Common myeloid progenitor, CD34-positive (primary cell): ENCODE measurements around the gene WAC.

Experiments
- CTCF ChIA-PET: fragments of 350-600 bp; sonication (Branson Sonifier 250); formaldehyde crosslinking; loops from one replicate; lab custom pipeline; 2021; ENCODE audit warnings: antibody characterized with exemption; lab: Charles Lee
- POLR2A ChIA-PET: fragments of 350-600 bp; sonication (Branson Sonifier 250); formaldehyde crosslinking; loops from one replicate; lab custom pipeline; 2021; ENCODE audit warnings: antibody characterized with exemption; lab: Charles Lee
- DNase-seq, 3 donors: peaks; one replicate each; pipeline versions ENCODE4 v3.0.0 to v3.0.0-alpha.2; 2013
- H3K27ac ChIP-seq, 2 experiments: 1 replicate in 1 of 2; 2 replicates in 1 of 2; pipeline ENCODE4 v1.7.0; 2013; ENCODE audit warnings: inconsistent platforms in 2 of 2, low read length in 2 of 2, mild to moderate bottlenecking in 2 of 2, low read depth in 1 of 2, moderate library complexity in 1 of 2; ENCODE audit not compliant: severe bottlenecking in 2 of 2, insufficient read depth in 1 of 2, poor library complexity in 1 of 2
- H3K27me3 ChIP-seq, 5 experiments: replicated peaks in 2 of 5; 1 replicate in 3 of 5; 2 replicates in 2 of 5; pipeline versions ENCODE4 v1.6.1 to v1.7.0; 2013; ENCODE audit warnings: low read length in 4 of 5, mild to moderate bottlenecking in 2 of 5, moderate library complexity in 2 of 5, inconsistent platforms in 1 of 5; ENCODE audit not compliant: insufficient read depth in 5 of 5, control insufficient read depth in 4 of 5
- H3K36me3 ChIP-seq, 4 experiments: 1 replicate in 2 of 4; 2 replicates in 2 of 4; pipeline versions ENCODE4 v1.6.1 to v1.7.0; 2013; ENCODE audit warnings: low read length in 3 of 4, control low read depth in 1 of 4, mild to moderate bottlenecking in 1 of 4; ENCODE audit not compliant: control insufficient read depth in 4 of 4, insufficient read depth in 4 of 4
- H3K4me1 ChIP-seq, 4 experiments: 1 replicate in 3 of 4; 2 replicates in 1 of 4; pipeline versions ENCODE4 v1.6.1 to v1.7.1; 2013; ENCODE audit warnings: low read length in 3 of 4, mild to moderate bottlenecking in 3 of 4, control low read depth in 1 of 4, inconsistent platforms in 1 of 4, moderate library complexity in 1 of 4; ENCODE audit not compliant: control insufficient read depth in 4 of 4, insufficient read depth in 4 of 4; ENCODE audit errors: control extremely low read depth in 1 of 4
- H3K4me3 ChIP-seq, 7 experiments: 1 replicate in 4 of 7; 2 replicates in 3 of 7; pipeline versions ENCODE4 v1.5.1 to v1.7.0; 2013; ENCODE audit warnings: mild to moderate bottlenecking in 7 of 7, low read length in 6 of 7, moderate library complexity in 6 of 7, inconsistent platforms in 2 of 7, low read depth in 2 of 7, control low read depth in 1 of 7; ENCODE audit not compliant: insufficient read depth in 4 of 7, control insufficient read depth in 1 of 7; ENCODE audit errors: extremely low read depth in 1 of 7
- H3K9me3 ChIP-seq, 5 experiments: 1 replicate in 4 of 5; 2 replicates in 1 of 5; pipeline versions ENCODE4 v1.6.1 to v1.7.1; 2013; ENCODE audit warnings: low read length in 4 of 5, mild to moderate bottlenecking in 2 of 5, inconsistent platforms in 1 of 5, low read depth in 1 of 5, moderate library complexity in 1 of 5; ENCODE audit not compliant: control insufficient read depth in 4 of 5, insufficient read depth in 2 of 5; ENCODE audit errors: control extremely low read depth in 1 of 5
- WGBS: methylation state at CpG from one replicate; pipeline ENCODE4 v1.1.5; 2013; ENCODE audit not compliant: insufficient coverage; 5-methylcytosine and 5-hydroxymethylcytosine counted together

WAC gene

DNA sequence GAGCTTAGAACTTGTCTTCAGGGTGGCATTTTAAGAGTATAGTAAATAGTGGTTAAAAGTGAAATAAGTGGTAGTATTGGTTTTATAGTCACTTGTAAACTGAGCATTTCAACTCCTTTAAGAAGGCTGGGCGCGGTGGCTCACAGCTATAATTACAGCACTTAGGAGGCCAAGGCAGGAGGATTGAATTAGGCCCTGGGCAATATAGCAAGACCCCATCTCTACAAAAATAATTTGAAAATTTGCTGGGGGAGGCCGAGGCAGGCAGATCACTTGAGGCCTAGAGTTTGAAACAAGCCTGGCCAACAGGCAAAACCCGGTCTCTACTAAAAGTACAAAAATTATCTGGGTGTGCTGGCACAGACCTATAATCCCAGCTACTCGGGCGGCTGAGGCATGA is 80.0 kb downstream of the WAC start:
- Histone ChIP-seq H3K9me3 (no peaks in the 10 kb centered on the region), H3K27ac (no peak overlapping the region), H3K36me3 (peaks cover 20 to 94% (median 63%) of the 10 kb centered on the region in 4 experiments), H3K27me3 (no peaks in the 10 kb centered on the region), H3K4me1 (no peaks in the 10 kb centered on the region), H3K4me3 (no peak overlapping the region)
- ChIA-PET CTCF (interaction anchor here (1.2 kb wide), 1 partner anchor 29 kb away, joined by 3 read pairs; no protein-coding TSS in a partner anchor), POLR2A (no interaction called here)
- no peak for DNase-seq
- WGBS, result 100% methylated on average over 4 of the region's 6 CpGs

DNA sequence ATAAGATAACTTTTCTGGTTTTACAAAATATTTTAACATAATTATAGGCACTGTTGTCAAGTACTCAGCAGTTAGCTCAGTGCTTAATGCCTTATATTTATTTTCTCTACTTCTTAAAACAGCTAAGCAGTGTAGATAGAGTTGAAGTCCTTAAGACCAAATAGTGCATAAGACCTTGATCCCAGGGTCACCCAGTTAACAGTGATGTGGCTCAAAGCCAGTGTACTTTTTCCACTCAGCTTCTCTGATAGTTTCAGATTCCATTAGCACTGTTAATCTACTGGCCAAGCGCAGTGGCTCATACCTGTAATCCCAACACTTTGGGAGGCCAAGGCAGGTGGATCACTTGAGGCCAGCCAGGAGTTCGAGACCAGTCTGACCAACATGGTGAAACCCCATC is 83.6 kb downstream of the WAC start:
- Histone ChIP-seq H3K27me3 (no peaks in the 10 kb centered on the region), H3K4me1 (no peaks in the 10 kb centered on the region), H3K27ac (no peak overlapping the region), H3K9me3 (no peaks in the 10 kb centered on the region), H3K36me3 (peaks cover 17 to 83% (median 51%) of the 10 kb centered on the region in 4 experiments), H3K4me3 (no peak overlapping the region)
- WGBS, result 100% methylated on average over 2 of the region's 2 CpGs
- DNase-seq, result no peak
- POLR2A ChIA-PET, result no interaction called here
- CTCF ChIA-PET, result interaction anchor here (0.9 to 1.0 kb wide), 2 partner anchors 10 to 12 kb away, joined by 3 to 4 read pairs; no protein-coding TSS in a partner anchor

DNA sequence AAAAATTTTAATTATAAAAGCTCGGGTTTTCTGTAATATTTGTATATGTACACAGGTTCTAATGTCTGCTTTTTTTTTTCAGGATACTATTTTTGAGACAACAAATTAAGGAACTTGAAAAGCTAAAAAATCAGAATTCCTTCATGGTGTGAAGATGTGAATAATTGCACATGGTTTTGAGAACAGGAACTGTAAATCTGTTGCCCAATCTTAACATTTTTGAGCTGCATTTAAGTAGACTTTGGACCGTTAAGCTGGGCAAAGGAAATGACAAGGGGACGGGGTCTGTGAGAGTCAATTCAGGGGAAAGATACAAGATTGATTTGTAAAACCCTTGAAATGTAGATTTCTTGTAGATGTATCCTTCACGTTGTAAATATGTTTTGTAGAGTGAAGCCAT is 86.5 kb downstream of the WAC start:
- POLR2A ChIA-PET, result interaction anchor here (0.6 kb wide), 3 partner anchors 12 to 32 kb away, joined by 4 to 5 read pairs (median 4); no protein-coding TSS in a partner anchor
- peaks cover 6 to 56% (median 34%) of the 10 kb centered on the region in 4 experiments for H3K36me3 ChIP-seq
- H3K9me3 ChIP-seq, result no peaks in the 10 kb centered on the region
- no peaks in the 10 kb centered on the region for H3K27me3 ChIP-seq
- no peak overlapping the region for H3K27ac ChIP-seq
- CTCF ChIA-PET, result interaction anchor here (2.6 kb wide), 1 partner anchor 9 kb away, joined by 11 read pairs; no protein-coding TSS in a partner anchor
- 93% methylated on average over 3 of the region's 4 CpGs for WGBS
- no peaks in the 10 kb centered on the region for H3K4me1 ChIP-seq
- DNase-seq, result no peak
- no peak overlapping the region for H3K4me3 ChIP-seq

DNA sequence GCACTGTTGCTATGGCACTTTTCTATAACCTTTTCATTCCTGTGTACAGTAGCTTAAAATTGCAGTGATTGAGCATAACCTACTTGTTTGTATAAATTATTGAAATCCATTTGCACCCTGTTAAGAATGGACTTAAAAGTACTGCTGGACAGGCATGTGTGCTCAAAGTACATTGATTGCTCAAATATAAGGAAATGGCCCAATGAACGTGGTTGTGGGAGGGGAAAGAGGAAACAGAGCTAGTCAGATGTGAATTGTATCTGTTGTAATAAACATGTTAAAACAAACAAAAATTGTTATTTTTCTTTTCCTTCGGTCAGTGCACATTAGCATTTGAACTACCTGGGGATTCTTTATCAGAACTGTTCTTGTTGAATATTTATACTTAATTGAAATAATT is 87.3 kb downstream of the WAC start:
- no peaks in the 10 kb centered on the region for H3K4me1 ChIP-seq
- ChIA-PET CTCF (interaction anchor here (1.5 to 2.6 kb wide), 3 partner anchors 9 to 25 kb away, joined by 3 to 11 read pairs (median 5); no protein-coding TSS in a partner anchor), POLR2A (no interaction called here)
- no peak overlapping the region for H3K27ac ChIP-seq
- no peak overlapping the region for H3K4me3 ChIP-seq
- H3K27me3 ChIP-seq, result no peaks in the 10 kb centered on the region
- no CpG with 5 or more reads among the region's 2 CpGs for WGBS
- DNase-seq, result peak in 1 of 3 donors; percentile 11
- no peaks in the 10 kb centered on the region for H3K9me3 ChIP-seq
- H3K36me3 ChIP-seq, result peaks cover 5 to 48% (median 28%) of the 10 kb centered on the region in 4 experiments

DNA sequence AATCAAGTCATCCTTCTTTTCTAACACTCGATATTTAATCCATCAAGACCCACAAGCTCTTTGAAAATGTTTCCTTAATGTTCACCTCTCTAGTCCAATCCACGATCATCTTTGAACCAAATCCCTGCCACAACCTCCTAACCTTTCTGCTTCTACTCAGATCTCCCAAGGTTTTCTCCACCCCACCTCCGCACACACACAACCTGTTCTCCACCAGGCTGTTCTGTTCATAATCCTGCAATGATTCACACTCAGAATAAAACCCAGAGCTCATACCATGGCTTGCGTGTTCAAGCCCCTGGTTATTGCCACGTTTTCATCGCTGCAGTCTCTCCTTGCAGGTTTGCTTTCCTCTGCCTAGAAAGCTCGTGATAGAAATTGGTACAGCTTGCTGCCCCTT is 90.6 kb downstream of the WAC start:
- POLR2A ChIA-PET, result no interaction called here
- no peak for DNase-seq
- Histone ChIP-seq H3K27me3 (peaks cover 0 to 7% (median 0%) of the 10 kb centered on the region in 5 experiments), H3K27ac (no peak overlapping the region), H3K36me3 (peaks cover 5 to 18% (median 9%) of the 10 kb centered on the region in 4 experiments), H3K4me1 (no peaks in the 10 kb centered on the region), H3K9me3 (no peaks in the 10 kb centered on the region), H3K4me3 (no peak overlapping the region)
- CTCF ChIA-PET, result no interaction called here
- 92% methylated on average over 6 of the region's 7 CpGs for WGBS

DNA sequence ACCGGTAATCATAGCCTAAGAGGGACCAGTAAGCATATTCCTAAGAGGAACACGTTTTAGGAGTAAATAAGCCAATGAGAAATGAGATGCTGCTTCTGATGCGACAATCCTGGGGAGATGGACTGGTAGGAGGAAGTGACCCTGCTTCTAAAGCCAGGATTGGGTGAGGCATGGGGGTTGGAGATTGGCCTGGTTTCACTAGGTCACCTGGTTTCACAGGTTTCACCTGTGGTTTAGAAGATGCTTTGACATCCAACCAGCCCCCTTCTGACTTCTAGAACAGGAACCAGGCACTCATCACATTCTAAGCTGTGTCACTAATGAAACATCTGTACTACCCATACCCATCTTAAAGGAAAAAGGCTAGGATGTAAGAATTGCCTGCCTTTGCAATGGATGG is 91.4 kb downstream of the WAC start:
- peaks cover 5 to 12% (median 8%) of the 10 kb centered on the region in 4 experiments for H3K36me3 ChIP-seq
- 75% methylated on average over 3 of the region's 3 CpGs for WGBS
- H3K9me3 ChIP-seq, result no peaks in the 10 kb centered on the region
- DNase-seq, result peak in 1 of 3 donors; percentile 6
- ChIA-PET CTCF (no interaction called here), POLR2A (no interaction called here)
- no peaks in the 10 kb centered on the region for H3K4me1 ChIP-seq
- H3K27ac ChIP-seq, result no peak overlapping the region
- H3K27me3 ChIP-seq, result peaks cover 0 to 7% (median 5%) of the 10 kb centered on the region in 5 experiments
- no peak overlapping the region for H3K4me3 ChIP-seq

DNA sequence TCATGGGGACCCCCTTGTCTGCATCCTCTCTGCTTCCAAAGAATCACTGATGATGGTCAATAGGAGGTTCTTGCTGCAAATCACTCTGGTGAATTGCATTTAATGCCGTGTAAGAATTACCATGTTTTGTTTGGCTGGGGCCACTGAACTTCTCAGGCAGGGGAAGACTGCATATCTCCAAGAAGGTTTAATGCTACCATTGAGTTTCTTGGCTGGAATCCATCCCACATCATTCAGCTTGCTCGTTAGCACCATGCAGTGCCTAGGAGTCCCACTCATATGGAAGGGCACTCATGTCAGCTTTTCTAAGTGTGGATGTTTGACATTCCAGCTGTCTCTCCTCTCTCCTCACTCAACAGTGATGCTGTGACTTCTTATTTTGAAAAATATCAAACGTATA is 94.2 kb downstream of the WAC start:
- POLR2A ChIA-PET, result no interaction called here
- no peak for DNase-seq

More for the DNA sequence above, 94.2 kb downstream of the WAC start:
- Histone ChIP-seq H3K4me3 (no peak overlapping the region), H3K36me3 (no peaks in the 10 kb centered on the region), H3K27ac (no peak overlapping the region), H3K9me3 (no peaks in the 10 kb centered on the region), H3K4me1 (no peaks in the 10 kb centered on the region), H3K27me3 (peaks cover 0 to 9% (median 5%) of the 10 kb centered on the region in 5 experiments)
- CTCF ChIA-PET, result interaction anchor here (0.6 to 2.4 kb wide), 4 partner anchors 11 to 364 kb away, joined by 3 to 6 read pairs (median 4); no protein-coding TSS in a partner anchor
- WGBS, result 74% methylated on average over 3 of the region's 3 CpGs
